CD14-positive monocyte (primary cell): ENCODE results near the gene IL16. TPM values are rescaled to one million over a fixed set of nuclear protein-coding genes. Genes with fewer than 3 reads are reported as not detected.

Experiments used
- DNase-seq, 3 donors: peaks; one replicate each; pipeline ENCODE4 v3.0.0-alpha.2; 2011 to 2022
- H2AFZ ChIP-seq: 2 replicates; pipeline ENCODE4 v1.6.0; 2012; ENCODE audit warnings: mild to moderate bottlenecking, low read depth, low read length, inconsistent platforms; ENCODE audit not compliant: insufficient read depth, poor library complexity, severe bottlenecking
- H3K27ac ChIP-seq, 2 donors: 1 replicate in 1 of 2; 2 replicates in 1 of 2; pipeline ENCODE4 v1.5.1; 2012 to 2013; ENCODE audit warnings: low read length in 2 of 2, control low read depth in 1 of 2, inconsistent platforms in 1 of 2, low read depth in 1 of 2, mild to moderate bottlenecking in 1 of 2
- H3K27me3 ChIP-seq, 2 donors: one replicate each; pipeline versions ENCODE4 v1.6.0 to v1.6.1; 2011 to 2013; ENCODE audit warnings: low read length in 2 of 2; ENCODE audit not compliant: control insufficient read depth in 2 of 2, insufficient read depth in 2 of 2
- H3K36me3 ChIP-seq, 2 donors: replicated peaks in 1 of 2; 1 replicate in 1 of 2; 2 replicates in 1 of 2; pipeline versions ENCODE4 v1.5.1 to v1.6.1; 2012 to 2013; ENCODE audit warnings: low read length in 2 of 2, control low read depth in 1 of 2, inconsistent platforms in 1 of 2, mild to moderate bottlenecking in 1 of 2; ENCODE audit not compliant: insufficient read depth in 2 of 2, control insufficient read depth in 1 of 2
- H3K4me1 ChIP-seq, 2 donors: 1 replicate in 1 of 2; 2 replicates in 1 of 2; pipeline versions ENCODE4 v1.5.1 to v1.6.1; 2012 to 2013; ENCODE audit warnings: low read length in 2 of 2, control low read depth in 1 of 2, inconsistent platforms in 1 of 2, mild to moderate bottlenecking in 1 of 2, moderate library complexity in 1 of 2; ENCODE audit not compliant: insufficient read depth in 2 of 2, control insufficient read depth in 1 of 2
- H3K4me2 ChIP-seq: replicated peaks from 2 replicates; pipeline ENCODE3; 2012; ENCODE audit warnings: low read length, moderate library complexity, mild to moderate bottlenecking; ENCODE audit not compliant: poor library complexity, severe bottlenecking; ENCODE audit errors: extremely low read depth
- H3K4me3 ChIP-seq, 3 experiments: fragments of 200-600 bp in 1 of 3; sonication (generic) in 1 of 3; replicated peaks in 1 of 3; 1 replicate in 2 of 3; 2 replicates in 1 of 3; pipeline ENCODE4 v1.5.1; 2011 to 2013; ENCODE audit warnings: low read length in 3 of 3, mild to moderate bottlenecking in 3 of 3, control low read depth in 2 of 3, low read depth in 2 of 3, inconsistent platforms in 1 of 3, moderate library complexity in 1 of 3
- H3K79me2 ChIP-seq: 2 replicates; pipeline ENCODE4 v1.6.0; 2012; ENCODE audit warnings: mild to moderate bottlenecking, control low read depth, inconsistent platforms, low read length, moderate library complexity; ENCODE audit not compliant: insufficient read depth
- H3K9ac ChIP-seq: 2 replicates; pipeline ENCODE4 v1.6.0; 2017; ENCODE audit warnings: low read length, mild to moderate bottlenecking; ENCODE audit not compliant: insufficient read depth, poor library complexity, severe bottlenecking
- H3K9me3 ChIP-seq, 2 donors: replicated peaks in 1 of 2; 1 replicate in 1 of 2; 2 replicates in 1 of 2; pipeline versions ENCODE4 v1.5.1 to v1.6.1; 2012 to 2013; ENCODE audit warnings: low read length in 2 of 2, control low read depth in 1 of 2; ENCODE audit not compliant: control insufficient read depth in 1 of 2, insufficient read depth in 1 of 2
- H4K20me1 ChIP-seq: 2 replicates; pipeline ENCODE4 v1.6.0; 2012; ENCODE audit warnings: mild to moderate bottlenecking, low read length, control low read depth, moderate library complexity; ENCODE audit not compliant: insufficient read depth
- H3K27ac Mint-ChIP-seq, 7 donors: one replicate each; pipeline ENCODE4 v1.8.0; 2020; ENCODE audit warnings: mild to moderate bottlenecking in 7 of 7, mixed read lengths in 7 of 7, moderate library complexity in 6 of 7, inconsistent platforms in 2 of 7
- H3K27me3 Mint-ChIP-seq, 3 donors: one replicate each; pipeline ENCODE4 v1.8.0; 2021 to 2022; ENCODE audit warnings: low read depth in 3 of 3, mild to moderate bottlenecking in 3 of 3, mixed read lengths in 3 of 3, moderate library complexity in 3 of 3, inconsistent platforms in 1 of 3
- H3K36me3 Mint-ChIP-seq, 2 donors: one replicate each; pipeline ENCODE4 v1.8.0; 2020; ENCODE audit warnings: mixed read lengths in 2 of 2, inconsistent platforms in 1 of 2, mild to moderate bottlenecking in 1 of 2
- H3K4me1 Mint-ChIP-seq: one replicate; pipeline ENCODE4 v1.8.0; 2020; ENCODE audit warnings: mild to moderate bottlenecking, mixed read lengths
- H3K4me3 Mint-ChIP-seq, 2 donors: one replicate each; pipeline ENCODE4 v1.8.0; 2020; ENCODE audit warnings: mild to moderate bottlenecking in 2 of 2, mixed read lengths in 2 of 2, moderate library complexity in 1 of 2
- H3K9me3 Mint-ChIP-seq, 7 donors: one replicate each; pipeline ENCODE4 v1.8.0; 2020 to 2022; ENCODE audit warnings: mixed read lengths in 7 of 7, mild to moderate bottlenecking in 6 of 7, moderate library complexity in 6 of 7, inconsistent platforms in 2 of 7
- CTCF ChIP-seq: fragments of 200-600 bp; IDR thresholded peaks from one replicate; pipeline ENCODE4 v1.8.0; 2022; ENCODE audit warnings: antibody characterized with exemption, mild to moderate bottlenecking
- WGBS: methylation state at CpG from one replicate; pipeline ENCODE4 v1.1.5; 2013; ENCODE audit warnings: missing lambda C conversion rate; ENCODE audit not compliant: insufficient coverage; 5-methylcytosine and 5-hydroxymethylcytosine counted together
- intact Hi-C, 2 donors: fragments of 100-400 bp; cut with micrococcal nuclease; formaldehyde crosslinking; loops; one replicate each; pipeline versions ENCODE4 v1.15.0 to v1.15.1; 2023
- polyA plus RNA-seq, 3 donors: library from polyadenylated mRNA; depleted of rRNA in 1 of 3; unstranded in 2 of 3; stranded (reverse) in 1 of 3; fragments of 300-500 nt in 2 of 3; fragments of >200 nt in 1 of 3; fragmentation: Illumina TruSeq in 2 of 3; gene quantifications; 1 replicate in 2 of 3; 2 replicates in 1 of 3; pipeline ENCODE4 v1.2.3, GENCODE V29; 2012 to 2021

Gene IL16
- polyA plus RNA-seq, 3 donors: 64.8 to 95.1 (median 71.5) TPM

GRCh38 chr15:81185631-81186295 is 10.9 kb upstream of the IL16 start:
- 87% methylated on average over 3 of the region's 5 CpGs for WGBS
- no peak overlapping the region for H3K4me3 ChIP-seq
- no peak overlapping the region for H3K27ac ChIP-seq
- H3K9me3 ChIP-seq: no peaks in the 10 kb centered on the region
- peaks cover 11 to 20% (median 19%) of the 10 kb centered on the region in 3 donors for H3K27me3 Mint-ChIP-seq
- peaks cover 22% of the 10 kb centered on the region for H3K4me1 Mint-ChIP-seq
- H3K4me1 ChIP-seq: peaks cover 15 to 19% of the 10 kb centered on the region in 2 donors
- H3K9me3 Mint-ChIP-seq: no peaks in the 10 kb centered on the region
- H3K4me2 ChIP-seq: no peak overlapping the region
- H2AFZ ChIP-seq: no peak overlapping the region
- intact Hi-C loops: no loop called here
- H3K9ac ChIP-seq: peak overlapping the region; percentile 12
- DNase-seq: no peak
- H3K36me3 ChIP-seq: no peaks in the 10 kb centered on the region
- no peaks in the 10 kb centered on the region for H3K36me3 Mint-ChIP-seq
- H4K20me1 ChIP-seq: no peaks in the 10 kb centered on the region
- H3K27ac Mint-ChIP-seq: no peak overlapping the region
- no peak overlapping the region for H3K4me3 Mint-ChIP-seq
- no peak for TF ChIP-seq CTCF
- no peaks in the 10 kb centered on the region for H3K79me2 ChIP-seq
- peaks cover 2 to 17% of the 10 kb centered on the region in 2 donors for H3K27me3 ChIP-seq

- peaks cover 2 to 4% (median 2%) of the 10 kb centered on the region in 3 donors for H3K27me3 Mint-ChIP-seq
- Histone ChIP-seq H3K27me3 (no peaks in the 10 kb centered on the region), H3K4me1 (peaks cover 6 to 12% of the 10 kb centered on the region in 2 donors), H3K9ac (no peak overlapping the region), H2AFZ (no peak overlapping the region), H3K79me2 (no peaks in the 10 kb centered on the region), H3K27ac (no peak overlapping the region), H3K36me3 (no peaks in the 10 kb centered on the region), H4K20me1 (no peaks in the 10 kb centered on the region), H3K9me3 (no peaks in the 10 kb centered on the region), H3K4me3 (no peak overlapping the region), H3K4me2 (no peak overlapping the region)
- H3K27ac Mint-ChIP-seq: peak overlapping the region in 1 of 7 donors; percentile 31
- no peaks in the 10 kb centered on the region for H3K9me3 Mint-ChIP-seq
- peaks cover 14% of the 10 kb centered on the region for H3K4me1 Mint-ChIP-seq
- 84% methylated on average over 4 of the region's 8 CpGs for WGBS
- no peaks in the 10 kb centered on the region for H3K36me3 Mint-ChIP-seq
- TF ChIP-seq CTCF: no peak
- H3K4me3 Mint-ChIP-seq: no peak overlapping the region
- DNase-seq: no peak
- intact Hi-C loops: no loop called here
Observed at GRCh38 chr15:81188354-81188753, 8.3 kb upstream of the IL16 start.
